GM06990 (cell line): ENCODE results near the gene KBTBD13.

Experiments
- DNase-seq: peaks from one replicate; pipeline ENCODE4 v3.0.0-alpha.2; 2011; ENCODE audit not compliant: insufficient read length; ENCODE audit errors: extremely low read depth
- H3K27me3 ChIP-seq: replicated peaks from 2 replicates; pipeline ENCODE4 v1.6.0; 2011; ENCODE audit warnings: low read length; ENCODE audit not compliant: control insufficient read depth, insufficient read depth
- H3K36me3 ChIP-seq: 2 replicates; pipeline ENCODE4 v1.5.1; 2011; ENCODE audit warnings: low read length; ENCODE audit not compliant: control insufficient read depth, insufficient read depth
- H3K4me3 ChIP-seq: replicated peaks from 2 replicates; pipeline ENCODE4 v1.5.1; 2011; ENCODE audit warnings: low read depth, mild to moderate bottlenecking, control low read depth, low read length
- CTCF ChIP-seq: IDR thresholded peaks from 2 replicates; pipeline ENCODE4 v1.5.1; 2011; ENCODE audit warnings: low read length, control low read depth, mild to moderate bottlenecking, inconsistent platforms; ENCODE audit not compliant: insufficient read depth, poor library complexity, severe bottlenecking

The KBTBD13 gene

GRCh38 chr15:65029736-65030208 lies 46.8 kb upstream of the KBTBD13 start:
- Histone ChIP-seq H3K4me3 (no peak overlapping the region; the same call in 1 of the 2 replicates), H3K27me3 (no peaks in the 10 kb centered on the region), H3K36me3 (peaks cover 1% of the 10 kb centered on the region; the same call in 1 of the 2 replicates)
- DNase-seq: no peak
- TF ChIP-seq CTCF: no peak

- H3K36me3 ChIP-seq: no peaks in the 10 kb centered on the region
- H3K4me3 ChIP-seq: no peak overlapping the region
- H3K27me3 ChIP-seq: no peaks in the 10 kb centered on the region
- peak; percentile 49 for DNase-seq
- TF ChIP-seq CTCF: peak; percentile 74
These were observed 43.6 kb upstream of the KBTBD13 start for GRCh38 chr15:65032801-65033537.

- no peak for DNase-seq
- TF ChIP-seq CTCF: peak; percentile 71
- H3K4me3 ChIP-seq: no peak overlapping the region
These were observed 42.8 kb upstream of the KBTBD13 start for GRCh38 chr15:65033659-65034269.

GRCh38 chr15:65034719-65035118 lies 41.8 kb upstream of the KBTBD13 start:
- no peak for TF ChIP-seq CTCF
- no peak overlapping the region for H3K4me3 ChIP-seq
- H3K27me3 ChIP-seq: no peaks in the 10 kb centered on the region
- no peak for DNase-seq
- H3K36me3 ChIP-seq: no peaks in the 10 kb centered on the region

More at GRCh38 chr15:65033659-65034269, 42.8 kb upstream of the KBTBD13 start:
- H3K36me3 ChIP-seq: no peaks in the 10 kb centered on the region
- no peaks in the 10 kb centered on the region for H3K27me3 ChIP-seq

- H3K4me3 ChIP-seq: no peak overlapping the region
- no peaks in the 10 kb centered on the region for H3K27me3 ChIP-seq
- no peak for TF ChIP-seq CTCF
- DNase-seq: no peak
- no peaks in the 10 kb centered on the region for H3K36me3 ChIP-seq
These were observed 39.2 kb upstream of the KBTBD13 start for GRCh38 chr15:65037309-65037708.
